CD4-positive, alpha-beta T cell treated with Interleukin-4 for 4 hours (primary cell): Measurements from ENCODE around the gene EGLN3.

ENCODE experiments used
- DNase-seq: peaks from one replicate; pipeline ENCODE4 v3.0.0-alpha.2; 2020

EGLN3 gene

DNA sequence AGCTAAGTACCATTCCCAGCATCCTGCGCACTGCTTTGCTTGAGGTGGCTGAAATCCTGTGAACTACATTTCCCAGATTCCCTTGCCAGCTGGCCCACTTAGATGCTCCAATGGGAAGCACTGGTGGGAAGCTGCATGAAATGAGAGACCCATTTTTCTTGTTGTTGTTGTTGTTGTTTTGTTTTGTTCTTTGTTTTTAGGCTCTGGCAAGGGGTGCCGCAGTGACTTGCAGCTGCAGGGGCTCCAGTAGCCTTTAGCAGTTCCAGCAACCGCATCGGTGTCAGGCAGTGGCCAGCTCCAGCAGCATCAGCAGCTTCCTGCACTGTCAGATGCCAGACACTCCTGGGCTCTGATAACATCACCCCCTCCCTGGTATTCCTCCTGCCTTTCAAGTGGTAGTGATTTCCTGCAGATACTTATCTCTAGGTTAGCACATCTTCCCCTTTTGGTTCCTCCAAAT lies 8.8 kb upstream of the EGLN3 start:
- no peak for DNase-seq

DNA sequence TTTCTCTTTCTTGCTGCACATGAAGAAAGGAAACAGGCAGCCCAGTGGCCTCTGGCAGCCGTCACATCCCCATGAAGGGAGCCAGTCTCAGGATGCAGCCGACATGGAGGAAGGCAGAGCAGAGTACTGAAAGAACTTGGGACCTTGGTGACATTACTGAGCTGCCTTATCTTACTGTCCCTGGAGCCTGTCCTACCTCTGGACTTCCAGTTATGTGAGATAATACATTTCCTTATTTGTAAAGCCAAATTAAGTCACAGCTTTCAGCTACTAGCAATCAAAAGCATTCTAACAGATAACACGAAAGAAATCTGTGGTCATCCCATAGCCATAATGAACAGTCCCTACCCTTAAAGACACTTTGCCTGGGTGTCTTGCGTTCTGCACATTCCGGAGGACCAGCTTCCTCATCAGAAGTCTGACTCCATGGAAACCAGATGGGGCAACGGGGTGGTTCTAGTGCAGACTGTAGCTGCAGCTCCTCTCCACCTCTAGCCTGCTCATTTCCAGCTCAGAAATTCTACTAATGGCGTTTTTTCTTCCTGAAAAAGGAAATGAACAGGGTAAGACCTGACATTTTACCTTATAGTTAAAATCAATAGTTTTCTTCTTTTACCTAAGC lies 7.8 kb upstream of the EGLN3 start:
- DNase-seq, result no peak

DNA sequence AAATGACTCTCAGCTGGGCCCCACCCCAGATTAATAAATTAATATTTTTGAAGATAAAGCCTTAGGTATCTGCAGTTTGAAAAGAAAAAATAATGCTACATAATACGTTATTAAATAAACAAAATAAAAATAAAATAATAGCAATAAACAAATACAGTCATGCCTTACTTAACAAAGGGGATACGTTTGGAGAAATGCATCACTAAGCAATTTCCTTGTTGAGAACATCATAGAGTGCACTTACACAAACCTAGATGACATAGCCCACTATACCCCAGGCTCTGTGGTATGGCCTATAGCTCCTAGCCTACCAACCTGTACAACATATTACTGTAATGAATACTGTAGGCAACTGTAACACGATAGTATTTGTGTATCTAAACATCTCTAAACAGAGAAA lies 7.1 kb upstream of the EGLN3 start:
- no peak for DNase-seq

DNA sequence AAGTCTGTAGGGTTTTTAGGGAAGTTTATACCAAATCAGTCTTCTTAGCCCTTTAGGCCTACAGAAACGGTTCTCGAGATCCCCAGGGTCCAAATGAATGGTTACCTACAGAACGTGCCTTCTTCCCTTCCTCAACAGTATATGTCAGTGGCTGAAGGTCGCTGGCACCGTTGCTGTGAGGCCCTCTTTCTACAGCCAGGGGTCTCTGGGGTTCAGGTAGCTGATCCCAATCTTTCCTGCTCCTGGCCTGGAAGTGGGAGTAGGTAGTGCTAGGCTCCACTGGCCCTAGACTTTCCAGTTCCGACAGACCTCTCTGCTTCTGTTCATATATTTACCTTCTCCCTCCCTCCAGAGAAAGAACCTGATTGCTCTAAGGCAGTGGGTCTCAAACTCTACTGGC lies 6.4 kb upstream of the EGLN3 start:
- no peak for DNase-seq

DNA sequence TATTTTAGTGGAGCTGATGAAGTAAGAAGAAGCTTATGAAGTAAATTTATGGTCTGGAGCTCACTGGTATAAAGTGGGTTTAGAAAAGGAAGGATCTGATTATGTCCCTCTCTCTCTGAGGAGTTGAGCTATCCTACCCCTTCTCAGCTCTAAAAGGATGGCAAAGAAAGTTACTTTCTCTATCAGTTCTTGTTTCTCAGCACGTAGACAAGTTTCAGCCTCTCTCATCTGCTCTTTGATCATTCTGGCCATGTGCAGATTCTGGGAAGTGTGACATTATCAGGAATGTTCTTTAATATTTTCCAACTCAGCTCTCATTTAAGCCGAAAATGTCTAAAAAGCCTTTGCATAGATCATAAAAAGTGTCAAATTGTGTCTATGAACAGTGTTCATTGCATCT lies 5.8 kb upstream of the EGLN3 start:
- no peak for DNase-seq

DNA sequence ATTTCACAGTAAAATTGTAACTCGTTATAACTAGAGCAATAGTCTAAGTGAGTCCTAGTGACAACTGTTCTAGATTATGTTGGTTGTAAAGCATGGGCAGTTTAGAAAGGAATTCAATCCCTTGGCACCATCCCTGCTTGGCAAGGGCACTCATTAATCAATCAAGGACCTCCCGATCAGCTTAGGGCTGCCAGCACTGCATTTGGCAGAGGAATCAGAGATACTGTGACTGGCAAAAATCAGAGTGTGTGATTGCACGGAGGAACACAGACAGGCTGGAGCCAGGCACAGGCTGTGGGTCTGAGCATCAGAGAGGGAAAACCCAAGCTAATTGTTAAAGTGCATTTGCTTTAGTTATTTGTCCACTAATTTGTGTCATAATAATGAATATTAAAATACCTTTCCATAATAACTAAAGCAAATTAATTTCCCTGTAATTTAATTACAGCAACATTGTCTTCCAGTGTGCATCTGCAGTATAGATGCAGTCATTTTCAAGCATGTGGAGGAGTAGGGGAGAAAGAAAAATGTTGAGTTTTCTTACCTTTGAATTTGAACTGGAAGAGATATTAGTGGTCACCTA lies 3.2 kb upstream of the EGLN3 start:
- DNase-seq, result no peak

DNA sequence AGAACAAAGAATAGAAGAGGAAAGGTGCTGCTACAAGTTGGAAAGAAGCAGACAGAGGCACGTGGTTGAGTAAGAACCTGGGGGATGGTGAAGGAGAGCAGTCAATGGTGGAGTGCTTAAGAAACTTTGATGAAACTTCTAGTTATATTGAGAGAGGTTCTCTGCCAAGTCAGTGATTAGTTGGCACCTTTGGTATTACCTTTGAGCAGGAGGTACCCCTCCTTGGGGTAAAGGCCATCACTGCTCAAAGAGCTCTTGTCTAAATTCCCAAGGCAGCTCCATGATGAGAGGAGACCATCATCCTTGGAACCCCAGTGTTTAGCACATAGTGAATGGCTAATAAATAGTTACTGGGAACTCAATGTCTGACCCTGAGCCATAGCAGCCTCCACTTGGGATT lies 1.7 kb upstream of the EGLN3 start:
- no peak for DNase-seq

DNA sequence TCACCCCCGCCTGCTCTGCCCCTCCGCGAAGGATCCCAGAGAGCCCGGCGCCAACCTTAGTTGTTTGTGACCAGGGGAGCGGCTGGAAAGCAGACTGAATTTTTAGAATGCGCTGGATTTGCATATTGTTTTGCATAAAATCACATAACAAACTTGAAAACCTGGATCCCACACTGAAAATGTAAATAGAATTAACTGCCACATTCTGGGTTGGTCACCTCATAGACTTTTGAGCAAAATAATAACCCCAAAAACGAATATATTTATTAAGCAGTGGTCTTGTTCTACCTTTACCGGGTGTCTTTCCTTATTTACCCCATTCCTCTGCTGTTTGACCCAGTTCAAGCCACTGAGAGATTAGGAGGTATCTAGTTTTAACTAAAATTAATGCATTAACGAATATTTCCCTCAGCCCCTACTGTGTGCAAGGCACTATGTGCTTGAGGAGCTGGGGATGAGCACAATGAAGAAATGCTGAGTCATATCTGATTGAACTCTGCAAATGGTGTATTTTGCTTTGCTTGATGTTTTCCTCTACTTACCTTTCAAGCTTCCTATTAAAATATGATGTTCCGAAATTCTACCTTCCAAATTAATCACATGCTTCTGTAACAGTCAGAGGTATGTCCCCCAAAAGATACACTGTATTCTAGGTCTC lies 438 bp upstream of the EGLN3 start:
- no peak for DNase-seq

DNA sequence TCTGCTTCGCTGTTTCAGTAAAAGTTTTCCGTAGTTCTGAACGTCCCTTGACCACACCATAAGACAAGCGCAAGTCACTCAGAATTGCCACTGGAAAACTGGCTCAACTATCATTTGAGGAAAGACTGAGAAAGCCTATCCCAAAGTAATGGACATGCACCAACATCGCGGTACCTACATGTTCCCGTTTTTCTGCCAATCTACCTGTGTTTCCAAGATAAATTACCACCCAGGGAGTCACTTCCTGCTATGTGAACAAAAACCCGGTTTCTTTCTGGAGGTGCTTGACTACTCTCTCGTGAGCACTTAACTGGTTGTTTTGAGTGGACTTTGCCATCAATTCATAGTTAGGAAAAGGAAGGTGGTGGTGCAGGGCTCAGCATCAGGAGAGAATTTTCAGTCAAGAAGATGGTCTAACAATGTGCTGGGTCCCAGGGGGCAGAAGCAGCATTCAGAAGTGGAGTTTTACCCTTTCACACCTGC lies 1.4 kb downstream of the EGLN3 start:
- DNase-seq, result no peak

DNA sequence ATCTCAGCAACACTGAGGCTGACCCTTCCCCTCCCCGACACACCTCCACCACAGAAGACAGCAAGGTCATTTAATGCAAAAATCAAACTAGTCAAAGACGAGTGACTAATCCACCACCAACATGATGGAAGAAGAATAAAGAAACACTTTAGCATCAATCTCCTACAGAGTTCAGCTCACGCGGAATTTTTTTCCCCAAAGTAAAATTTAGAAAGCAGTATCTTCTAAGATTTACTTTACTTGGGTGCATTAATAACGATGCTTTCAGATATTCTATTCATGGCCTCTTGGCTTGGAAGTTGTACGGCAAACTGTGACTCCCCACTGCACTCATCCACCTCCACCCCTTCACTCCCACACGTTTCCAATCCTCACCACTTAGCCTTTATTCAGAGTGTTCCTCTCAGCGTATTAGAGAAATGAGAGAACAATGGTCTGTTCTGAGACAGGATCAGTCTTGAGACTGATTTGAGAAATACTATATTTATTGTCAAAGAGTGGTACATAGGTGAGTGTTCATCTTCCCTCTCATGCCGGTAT lies 1.9 kb downstream of the EGLN3 start:
- no peak for DNase-seq

DNA sequence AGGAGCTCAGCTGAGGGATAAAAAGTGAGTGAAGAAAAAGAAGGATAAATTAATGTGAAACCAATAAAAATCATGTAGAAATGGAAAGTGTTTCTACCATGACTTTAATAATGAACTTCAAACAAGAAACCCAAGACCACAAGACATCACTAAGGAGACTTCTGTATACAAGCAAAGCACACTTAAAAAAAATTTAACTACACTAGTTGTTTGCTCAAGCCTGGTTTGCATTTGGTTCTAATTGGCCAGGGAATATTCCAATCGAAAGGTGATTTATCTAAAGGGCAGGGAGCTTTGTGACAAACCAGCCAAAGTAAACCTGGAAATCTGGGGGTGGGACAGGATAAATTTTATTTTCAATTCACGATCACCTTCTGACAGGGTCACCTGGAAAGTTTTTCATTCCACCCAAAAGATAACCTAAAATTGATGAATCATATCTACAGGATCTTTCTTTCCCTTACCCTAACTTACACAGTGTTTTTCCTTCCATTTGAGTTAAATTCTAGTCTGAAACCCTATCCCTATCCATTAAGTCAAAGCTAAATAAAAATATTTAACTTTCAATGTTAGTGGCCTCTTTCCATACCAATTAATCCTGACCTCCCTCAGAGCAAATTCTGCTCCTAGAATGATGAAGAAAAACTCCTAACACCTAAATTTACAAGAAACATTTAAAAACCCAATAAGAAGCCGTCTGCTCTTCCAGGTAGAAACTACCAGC lies 2.6 kb downstream of the EGLN3 start:
- no peak for DNase-seq

DNA sequence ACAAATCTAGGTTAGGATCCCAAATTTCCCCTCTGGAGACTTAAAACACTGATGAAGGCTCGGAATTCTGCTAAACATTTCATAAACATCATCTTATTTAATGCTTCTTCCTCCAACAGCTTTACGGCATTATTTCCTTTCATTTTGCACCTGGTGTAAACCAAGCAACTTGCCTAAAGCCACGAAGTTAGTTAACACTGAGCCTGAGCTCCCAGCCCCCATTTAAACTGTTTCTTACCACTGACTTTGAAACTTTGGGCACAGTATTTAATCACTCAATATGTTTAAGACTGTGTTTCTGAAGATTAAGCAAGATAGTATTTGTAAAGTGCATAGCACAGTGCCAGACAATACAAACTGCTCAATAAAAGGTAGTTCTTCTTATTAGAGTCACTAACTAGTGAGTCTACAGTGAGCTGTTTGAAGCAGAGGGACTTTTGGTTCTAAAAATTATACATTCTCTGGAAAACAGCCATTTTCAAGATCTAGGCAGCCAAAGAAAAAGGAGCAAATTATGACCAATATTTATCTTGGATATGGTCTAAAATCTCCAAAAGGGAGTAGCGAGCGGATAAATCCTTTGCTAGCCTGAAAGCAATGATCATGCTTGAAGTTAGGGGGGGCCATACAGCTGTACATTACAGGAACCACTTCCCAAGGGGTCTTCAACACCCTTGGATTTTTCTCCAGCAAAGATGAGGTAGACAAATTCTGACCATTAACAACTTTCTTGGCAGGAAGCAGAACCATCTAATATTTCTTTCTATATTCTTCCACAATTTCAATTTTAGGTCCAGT lies 4.0 kb downstream of the EGLN3 start:
- no peak for DNase-seq

DNA sequence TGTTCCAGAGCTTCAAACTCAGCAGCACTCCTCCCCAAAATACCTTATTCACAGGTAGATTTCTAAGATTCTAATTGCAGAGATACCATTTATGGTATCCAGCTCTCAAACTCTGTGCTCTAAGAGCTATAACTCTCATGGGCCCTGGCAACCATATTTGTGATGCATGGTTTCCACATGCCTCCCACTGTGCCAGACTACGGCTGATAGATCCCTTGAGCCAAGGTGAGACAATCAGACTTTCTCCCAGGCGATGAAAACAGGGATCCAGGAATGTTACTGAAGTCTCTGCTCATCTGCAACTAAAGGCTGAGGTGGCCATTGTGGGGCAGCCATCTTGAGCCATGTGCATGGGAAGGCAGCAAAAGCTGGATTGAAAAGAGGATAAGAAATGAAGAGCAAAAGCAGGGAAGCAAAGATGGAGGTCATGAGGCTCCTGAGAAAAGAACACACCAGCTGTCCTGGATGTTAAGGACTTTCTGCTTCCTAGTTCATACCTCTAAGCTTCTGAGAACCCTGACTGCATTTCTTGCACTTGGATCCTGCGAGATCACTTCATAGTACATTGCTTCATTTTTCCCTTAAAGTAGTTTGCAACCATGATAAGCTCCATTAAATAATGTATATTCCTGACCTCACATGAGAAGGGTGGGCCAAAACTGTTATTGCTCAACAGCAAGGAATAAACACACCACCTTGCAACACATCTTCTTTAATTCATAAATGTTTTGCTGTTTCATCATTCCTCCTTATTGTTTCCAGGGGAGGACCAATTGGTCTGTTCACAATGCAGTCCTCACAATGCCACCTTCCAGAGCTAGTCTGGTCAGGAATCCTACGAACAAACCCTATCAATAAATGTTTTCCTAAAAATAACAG lies 5.4 kb downstream of the EGLN3 start:
- DNase-seq, result no peak

DNA sequence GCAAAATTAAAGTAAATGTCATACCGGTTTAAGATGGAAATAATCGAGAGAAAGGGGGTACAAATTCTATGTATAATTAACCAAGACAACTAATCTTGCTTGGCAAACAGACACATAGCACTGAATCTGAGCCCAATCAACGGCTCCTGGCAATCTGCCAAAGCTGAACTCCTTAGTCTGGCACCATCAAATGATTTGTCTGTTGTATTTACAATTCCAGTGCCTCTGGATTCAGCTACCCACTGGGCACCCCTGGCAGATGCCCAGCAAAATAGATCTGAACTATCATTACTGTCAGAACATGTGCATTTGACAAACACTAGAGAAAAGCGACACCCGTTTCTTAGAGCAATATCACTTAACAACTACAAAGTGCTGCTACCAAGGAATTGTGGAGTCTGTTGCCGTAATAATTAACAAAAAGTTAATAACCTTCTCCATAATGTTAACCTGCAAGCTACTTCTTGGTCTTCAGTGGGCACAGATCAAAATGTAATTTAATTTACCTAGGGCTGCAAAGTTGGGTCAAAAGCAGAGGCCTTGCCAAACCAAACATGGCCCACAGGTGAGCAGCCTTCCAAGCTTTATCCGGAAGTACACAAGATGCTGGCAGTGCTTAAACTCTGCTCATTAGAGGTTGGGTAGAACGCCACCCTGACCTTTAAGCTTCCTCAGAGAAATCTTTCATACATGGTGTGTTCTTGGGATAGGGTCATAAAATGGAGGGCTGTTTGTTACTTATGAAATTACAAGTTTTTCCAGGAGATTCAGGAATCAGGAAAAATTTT lies 7.6 kb downstream of the EGLN3 start:
- DNase-seq, result no peak

DNA sequence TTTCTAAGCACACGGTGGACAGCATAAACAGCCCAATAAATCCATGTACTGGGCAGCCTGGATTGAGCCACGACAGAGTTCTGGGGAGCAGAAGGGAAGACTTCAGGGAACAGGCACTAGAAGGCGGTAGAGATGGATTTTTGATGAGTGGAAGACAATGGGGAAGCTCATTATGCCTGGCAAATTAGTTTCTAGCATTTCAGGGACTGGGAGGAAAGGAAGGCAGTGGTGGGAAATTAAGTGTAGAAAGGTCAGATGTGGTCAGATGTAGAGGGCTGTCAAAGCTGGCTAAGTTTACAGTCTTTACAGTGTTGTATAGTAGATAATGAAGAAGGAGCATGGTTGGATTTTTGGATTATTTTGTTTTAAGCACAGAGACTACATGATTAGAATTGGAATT lies 9.2 kb downstream of the EGLN3 start:
- no peak for DNase-seq

DNA sequence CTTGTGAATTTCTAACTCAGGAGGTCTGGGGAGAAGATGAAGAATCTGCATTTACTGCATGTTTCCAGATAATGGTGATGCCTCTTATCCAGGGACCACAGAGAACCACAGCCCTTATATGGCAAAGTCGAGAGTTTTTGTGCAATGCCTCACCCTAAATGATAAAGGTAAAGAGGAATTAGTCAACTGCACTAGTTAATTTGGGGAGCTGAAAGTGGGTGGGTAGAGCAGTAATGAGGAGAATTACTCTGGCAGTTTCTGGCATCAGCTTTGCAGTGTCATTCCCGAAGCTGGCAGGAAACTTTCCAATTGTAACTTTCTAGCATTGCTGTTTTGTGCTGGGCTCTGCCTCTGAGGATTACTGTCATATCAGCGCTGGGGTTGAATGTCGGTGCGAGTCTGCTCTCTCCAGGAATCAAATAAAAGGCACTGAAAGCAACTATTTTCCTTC lies 10.3 kb downstream of the EGLN3 start:
- DNase-seq, result no peak

DNA sequence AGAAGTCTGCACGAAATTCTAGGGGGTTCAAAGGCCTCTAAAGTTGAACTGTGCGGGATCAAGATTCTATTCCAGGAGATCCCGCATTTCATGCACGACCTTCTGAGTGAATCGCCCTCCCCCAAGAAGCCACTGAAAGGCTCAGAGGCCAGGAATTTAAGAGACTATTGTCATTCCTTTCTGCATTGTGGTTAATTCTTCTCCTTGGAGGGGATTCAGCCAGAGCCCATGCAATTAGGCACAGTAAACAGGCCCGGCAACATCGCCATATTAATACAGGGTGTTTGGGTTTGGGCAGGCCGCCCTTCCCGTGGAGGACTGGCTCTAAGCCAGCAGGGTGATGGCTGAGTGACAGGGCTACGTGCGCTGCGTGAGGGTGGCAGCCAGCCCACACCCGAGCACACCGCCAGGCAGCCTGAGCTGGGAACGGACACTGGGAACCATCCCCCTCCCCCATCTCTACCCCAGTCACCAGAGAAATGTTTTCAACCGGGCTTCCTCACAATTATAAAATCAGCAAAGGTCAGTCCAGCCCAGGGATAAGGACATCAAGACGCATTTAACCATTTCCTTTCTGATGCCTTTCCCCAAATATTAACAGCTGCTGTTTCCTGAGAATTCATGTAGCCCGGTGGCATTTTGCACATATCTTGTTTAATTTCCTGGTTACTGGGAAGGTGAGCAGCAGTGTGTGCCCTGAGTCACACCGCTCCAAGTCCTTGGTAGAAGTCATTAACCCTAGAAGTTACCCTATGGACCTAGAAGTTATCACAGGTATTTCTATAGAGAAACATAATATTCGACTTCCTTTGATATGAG lies 12.5 kb downstream of the EGLN3 start:
- DNase-seq, result no peak

DNA sequence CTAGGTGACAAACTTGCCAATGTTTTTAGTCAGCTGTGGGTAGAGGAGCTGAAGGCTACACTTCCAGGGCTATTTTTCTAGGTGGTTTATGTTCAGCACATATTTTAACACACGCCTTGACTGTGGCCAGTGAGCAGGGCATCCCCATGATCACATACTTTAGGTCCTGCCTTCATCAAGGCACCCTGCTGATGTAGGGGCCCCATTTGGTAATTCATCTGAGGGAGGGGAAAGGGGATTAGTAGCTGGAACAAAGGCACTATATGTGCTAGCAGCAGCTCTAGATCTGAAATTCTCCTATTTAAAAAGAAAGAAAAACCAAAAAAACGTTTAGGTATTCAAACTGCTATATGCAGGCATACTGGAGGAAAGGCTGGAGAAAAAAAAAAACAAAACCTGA lies 14.5 kb downstream of the EGLN3 start:
- DNase-seq, result no peak

DNA sequence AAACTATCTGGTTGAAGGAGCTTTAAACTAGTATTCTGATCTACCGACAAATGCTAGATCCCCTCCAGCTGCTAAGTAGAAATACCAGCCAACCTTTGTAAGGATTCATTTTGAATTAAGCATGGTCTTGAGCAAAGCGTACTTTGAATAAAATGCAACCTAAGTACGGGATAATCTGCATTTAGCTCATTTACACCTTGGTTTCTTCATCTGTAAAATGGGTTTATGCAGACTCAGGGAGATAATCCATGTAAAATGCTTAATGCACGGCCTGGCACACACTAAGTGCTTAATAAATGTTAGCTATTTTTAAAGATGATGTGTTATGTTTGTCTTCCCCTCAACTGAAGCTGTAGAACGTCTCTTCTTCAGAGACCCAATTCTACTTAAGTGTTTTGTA lies 15.9 kb downstream of the EGLN3 start:
- DNase-seq, result no peak
